Measurements from ENCODE around the gene PLCG1. TPM values are rescaled to one million over a fixed set of nuclear protein-coding genes. Genes with fewer than 3 reads are reported as not detected.

Gene PLCG1
- total RNA-seq, 2 donors from 2014 or later = 227 to 257 TPM

GRCh38 chr20:41161886-41162285 is 24.5 kb downstream of the PLCG1 start:
- H3K9me3 Mint-ChIP-seq = no peaks in the 10 kb centered on the region
- no peaks in the 10 kb centered on the region for H3K4me1 Mint-ChIP-seq
- Histone ChIP-seq H3K4me1 (ENCODE audit: control insufficient read depth, insufficient read depth, low read length) (no peaks in the 10 kb centered on the region), H3K36me3 (ENCODE audit: control insufficient read depth, insufficient read depth, low read length) (peaks cover 74% of the 10 kb centered on the region), H3K9ac (ENCODE audit: extremely low read depth, low read length, poor library complexity, severe bottlenecking) (no peak overlapping the region), H3K4me3 (ENCODE audit: low read length) (no peak overlapping the region), H3K27me3 (ENCODE audit: control insufficient read depth, insufficient read depth, low read length, poor library complexity, severe bottlenecking) (no peaks in the 10 kb centered on the region), H3K9me3 (ENCODE audit: control insufficient read depth, low read length) (no peaks in the 10 kb centered on the region), H3K27ac (ENCODE audit: low read depth, low read length) (no peak overlapping the region)
- H3K4me3 Mint-ChIP-seq = no peak overlapping the region
- H3K27ac Mint-ChIP-seq = no peak overlapping the region
- no peaks in the 10 kb centered on the region for H3K27me3 Mint-ChIP-seq (ENCODE audit: insufficient read depth)
- H3K36me3 Mint-ChIP-seq (ENCODE audit: low read depth) = peaks cover 65% of the 10 kb centered on the region
- DNase-seq = no peak
- no peak for TF ChIP-seq CTCF (conservative IDR thresholded peaks at IDR 0.05)
- 100% methylated on average over 1 of the region's 1 CpG; no CpG with 5 or more reads in 1 of the 2 experiments for whole genome bisulfite sequencing, 2 experiments (ENCODE audit: insufficient coverage in 1 of 2, insufficient read length in 1 of 2)

DNA sequence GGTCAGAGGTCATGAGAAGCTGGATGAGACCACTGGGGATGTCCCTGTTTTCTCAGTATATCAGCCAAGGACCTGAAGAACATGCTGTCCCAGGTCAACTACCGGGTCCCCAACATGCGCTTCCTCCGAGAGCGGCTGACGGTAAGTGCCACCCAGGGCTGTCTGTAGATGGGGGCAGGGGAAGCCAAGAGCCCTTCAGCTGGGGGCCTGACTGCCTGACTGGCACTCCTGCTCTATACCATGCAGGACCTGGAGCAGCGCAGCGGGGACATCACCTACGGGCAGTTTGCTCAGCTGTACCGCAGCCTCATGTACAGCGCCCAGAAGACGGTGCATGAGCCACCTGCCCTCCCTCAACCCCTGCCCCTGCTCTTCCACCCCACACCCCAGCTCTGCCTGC is 25.1 kb downstream of the PLCG1 start:
- Mint-ChIP-seq H3K27me3 (ENCODE audit: insufficient read depth) (no peaks in the 10 kb centered on the region), H3K9me3 (no peaks in the 10 kb centered on the region), H3K27ac (no peak overlapping the region), H3K36me3 (ENCODE audit: low read depth) (peaks cover 70% of the 10 kb centered on the region), H3K4me3 (no peak overlapping the region), H3K4me1 (no peaks in the 10 kb centered on the region)
- no peaks in the 10 kb centered on the region for H3K9me3 ChIP-seq (ENCODE audit: control insufficient read depth, low read length)
- H3K27ac ChIP-seq (ENCODE audit: low read depth, low read length) = no peak overlapping the region
- WGBS, 2 experiments (ENCODE audit: insufficient coverage in 1 of 2, insufficient read length in 1 of 2) = 95 to 98% methylated on average over 10 to 11 of the region's 11 CpGs
- no peak for TF ChIP-seq CTCF (conservative IDR thresholded peaks at IDR 0.05)
- no peaks in the 10 kb centered on the region for H3K4me1 ChIP-seq (ENCODE audit: control insufficient read depth, insufficient read depth, low read length)
- no peaks in the 10 kb centered on the region for H3K27me3 ChIP-seq (ENCODE audit: control insufficient read depth, insufficient read depth, low read length, poor library complexity, severe bottlenecking)
- H3K9ac ChIP-seq (ENCODE audit: extremely low read depth, low read length, poor library complexity, severe bottlenecking) = no peak overlapping the region
- H3K36me3 ChIP-seq (ENCODE audit: control insufficient read depth, insufficient read depth, low read length) = peaks cover 79% of the 10 kb centered on the region
- no peak for DNase-seq
- no peak overlapping the region for H3K4me3 ChIP-seq (ENCODE audit: low read length)

GRCh38 chr20:41163821-41164220 is 26.5 kb downstream of the PLCG1 start:
- Mint-ChIP-seq H3K4me1 (no peaks in the 10 kb centered on the region), H3K27me3 (ENCODE audit: insufficient read depth) (no peaks in the 10 kb centered on the region), H3K27ac (no peak overlapping the region), H3K36me3 (ENCODE audit: low read depth) (peaks cover 79% of the 10 kb centered on the region), H3K9me3 (no peaks in the 10 kb centered on the region), H3K4me3 (no peak overlapping the region)
- Histone ChIP-seq H3K9ac (ENCODE audit: extremely low read depth, low read length, poor library complexity, severe bottlenecking) (no peak overlapping the region), H3K4me1 (ENCODE audit: control insufficient read depth, insufficient read depth, low read length) (no peaks in the 10 kb centered on the region), H3K9me3 (ENCODE audit: control insufficient read depth, low read length) (no peaks in the 10 kb centered on the region), H3K4me3 (ENCODE audit: low read length) (no peak overlapping the region), H3K27me3 (ENCODE audit: control insufficient read depth, insufficient read depth, low read length, poor library complexity, severe bottlenecking) (no peaks in the 10 kb centered on the region), H3K36me3 (ENCODE audit: control insufficient read depth, insufficient read depth, low read length) (peaks cover 94% of the 10 kb centered on the region), H3K27ac (ENCODE audit: low read depth, low read length) (no peak overlapping the region)
- WGBS, 2 experiments (ENCODE audit: insufficient coverage in 1 of 2, insufficient read length in 1 of 2) = 72 to 94% methylated on average over 2 to 11 of the region's 11 CpGs
- TF ChIP-seq CTCF (conservative IDR thresholded peaks at IDR 0.05) = no peak
- DNase-seq = no peak
